Calu3 (cell line): ENCODE data around the gene LOC128125822.
"Not testable (repeated sequence)": the region's sequence is repeated elsewhere in the genome, so short reads cannot be mapped to it uniquely, and the experiment has no call there.

ENCODE experiments used
- BruUV-seq: library from RNA; stranded (reverse); fragments of 400-500 nt; replicated peaks from 2 replicates; lab custom pipeline; 2021; lab: Mats Ljungman, UMichigan
- CTCF ChIA-PET: fragments of 300-600 bp; sonication (Branson Sonifier 250); formaldehyde crosslinking; loops from one replicate; lab custom pipeline; 2022; ENCODE audit warnings: antibody characterized with exemption; lab: Charles Lee
- DNase-seq: peaks from one replicate; pipeline ENCODE4 v3.0.0; 2022
- H3K27ac Mint-ChIP-seq: one replicate; pipeline ENCODE4 v1.8.0; 2022; ENCODE audit warnings: mixed read lengths; ENCODE audit not compliant: unreplicated experiment
- H3K27me3 Mint-ChIP-seq: one replicate; pipeline ENCODE4 v1.8.0; 2022; ENCODE audit warnings: mixed read lengths; ENCODE audit not compliant: unreplicated experiment
- H3K36me3 Mint-ChIP-seq: one replicate; pipeline ENCODE4 v1.8.0; 2022; ENCODE audit warnings: mild to moderate bottlenecking, moderate library complexity, mixed read lengths; ENCODE audit not compliant: insufficient read depth, unreplicated experiment
- H3K4me1 Mint-ChIP-seq: one replicate; pipeline ENCODE4 v1.8.0; 2022; ENCODE audit warnings: mild to moderate bottlenecking, low read depth, mixed read lengths; ENCODE audit not compliant: unreplicated experiment
- H3K4me3 Mint-ChIP-seq: one replicate; pipeline ENCODE4 v1.8.0; 2022; ENCODE audit warnings: mild to moderate bottlenecking, low read depth, moderate library complexity, mixed read lengths; ENCODE audit not compliant: unreplicated experiment
- H3K9me3 Mint-ChIP-seq: one replicate; pipeline ENCODE4 v1.8.0; 2022; ENCODE audit warnings: low read depth, mixed read lengths; ENCODE audit not compliant: unreplicated experiment
- CTCF ChIP-seq: fragments of 200-600 bp; IDR thresholded peaks from one replicate; pipeline ENCODE4 v1.8.0; 2022; ENCODE audit warnings: antibody characterized with exemption; ENCODE audit not compliant: unreplicated experiment
- intact Hi-C: fragments of 100-400 bp; cut with micrococcal nuclease; formaldehyde crosslinking; loops from one replicate; pipeline ENCODE4 v1.10.0; 2022; ENCODE audit not compliant: unreplicated experiment

Gene LOC128125822

GRCh38 chr6:63572044-63572746, at the start of gene LOC128125822, which contains the start of gene PTP4A1:
TSS of gene LOC128125822 (plus strand) at chr6:63572480.
TSS of gene PTP4A1 (plus strand) at chr6:63572480. CDS start at chr6:63576881, 4,401 bp downstream.
- H3K4me1 Mint-ChIP-seq = peaks cover 11% of the 10 kb centered on the region
- no peaks in the 10 kb centered on the region for H3K27me3 Mint-ChIP-seq
- peak within 1 kb of the TSS; percentile 95 for H3K27ac Mint-ChIP-seq
- TF ChIP-seq CTCF = no peak
- peaks cover 52% of the 10 kb centered on the region for H3K36me3 Mint-ChIP-seq
- peak; percentile 97 for DNase-seq
- intact Hi-C loops = no loop called here
- no TSS peak for BruUV-seq
- CTCF ChIA-PET = no interaction called here
- peak within 1 kb of the TSS; percentile 88 for H3K4me3 Mint-ChIP-seq
- no peaks in the 10 kb centered on the region for H3K9me3 Mint-ChIP-seq

- BruUV-seq, DNase-seq, H3K4me3 Mint-ChIP-seq, intact Hi-C loops, H3K27me3 Mint-ChIP-seq, CTCF ChIA-PET, H3K36me3 Mint-ChIP-seq, H3K27ac Mint-ChIP-seq, H3K9me3 Mint-ChIP-seq: not testable (repeated sequence)
- H3K4me1 Mint-ChIP-seq = peaks cover 26% of the 10 kb centered on the region
These were observed 49.4 kb upstream of the LOC128125822 start for GRCh38 chr6:63522911-63523287.

DNA sequence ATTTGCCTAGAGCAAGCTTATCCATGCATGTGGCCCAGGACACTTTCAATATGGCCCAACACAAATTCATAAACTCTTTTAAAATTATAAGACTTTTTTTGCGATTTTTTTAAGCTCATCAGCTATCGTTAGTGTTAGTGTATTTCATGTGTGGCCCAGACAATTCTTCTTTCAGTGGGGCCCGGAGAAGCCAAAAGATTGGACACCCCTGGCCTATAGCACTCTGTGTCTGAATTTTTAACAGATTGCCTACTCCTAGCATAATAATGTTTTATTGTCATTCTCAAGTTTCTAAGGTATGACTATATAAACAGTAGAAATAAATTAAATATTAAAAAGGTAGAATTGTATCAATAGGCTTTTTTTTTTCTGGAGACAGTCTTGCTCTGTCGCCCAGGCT, 48.6 kb upstream of the LOC128125822 start:
- DNase-seq = no peak
- H3K4me1 Mint-ChIP-seq = peaks cover 34% of the 10 kb centered on the region
- peaks cover 6% of the 10 kb centered on the region for H3K36me3 Mint-ChIP-seq
- CTCF ChIA-PET = interaction anchor here (0.6 kb wide), 1 partner anchor 383 kb away, joined by 3 read pairs; no protein-coding TSS in a partner anchor
- H3K9me3 Mint-ChIP-seq = no peaks in the 10 kb centered on the region
- TF ChIP-seq CTCF = no peak
- H3K27me3 Mint-ChIP-seq = no peaks in the 10 kb centered on the region
- BruUV-seq = no TSS peak
- no peak overlapping the region for H3K27ac Mint-ChIP-seq
- H3K4me3 Mint-ChIP-seq = no peak overlapping the region
- intact Hi-C loops = no loop called here

DNA sequence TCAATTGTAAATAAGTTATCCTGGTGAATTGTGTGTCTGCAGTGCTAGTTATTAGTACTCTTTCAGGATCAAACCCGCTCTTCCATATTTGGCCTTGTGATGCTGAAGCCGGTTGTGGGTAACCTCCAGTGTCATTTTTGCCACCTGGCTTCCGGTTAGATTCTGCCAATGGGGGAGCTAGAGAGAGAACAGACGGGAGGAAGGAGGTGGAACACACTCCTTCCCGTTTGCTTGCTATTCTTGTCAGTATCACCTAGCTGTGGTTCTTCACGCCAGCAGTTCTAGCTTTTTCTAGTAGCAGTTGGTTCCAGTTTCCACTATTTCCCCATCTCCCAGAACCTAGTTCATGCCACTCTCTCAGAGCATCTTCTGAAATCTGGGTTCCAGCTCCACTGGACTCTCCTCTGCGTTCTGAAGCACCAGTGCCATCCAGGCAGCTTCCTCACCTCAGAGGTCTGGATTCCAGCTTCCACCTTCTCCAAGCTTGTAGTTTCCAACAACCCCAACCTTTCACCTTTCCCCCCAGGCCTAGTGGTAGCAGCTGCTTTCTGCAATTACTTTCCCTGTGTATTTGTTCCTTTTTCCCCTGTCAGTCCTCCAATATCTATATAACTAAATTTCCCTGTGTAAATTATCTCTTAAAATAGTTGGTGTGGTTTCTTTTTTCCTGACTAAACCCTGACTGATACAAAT, 46.9 kb upstream of the LOC128125822 start:
- H3K36me3 Mint-ChIP-seq = peaks cover 6% of the 10 kb centered on the region
- TF ChIP-seq CTCF = no peak
- intact Hi-C loops = no loop called here
- H3K4me3 Mint-ChIP-seq = no peak overlapping the region
- CTCF ChIA-PET = no interaction called here
- H3K27me3 Mint-ChIP-seq = no peaks in the 10 kb centered on the region
- H3K9me3 Mint-ChIP-seq = no peaks in the 10 kb centered on the region
- peaks cover 40% of the 10 kb centered on the region for H3K4me1 Mint-ChIP-seq
- BruUV-seq = no TSS peak
- peak overlapping the region; percentile 31 for H3K27ac Mint-ChIP-seq
- DNase-seq = no peak
